Measurements from ENCODE around the gene PTPN12. TPM values are rescaled to one million over a fixed set of nuclear protein-coding genes. Genes with fewer than 3 reads are reported as not detected.
"Not testable (repeated sequence)": the region's sequence is repeated elsewhere in the genome, so short reads cannot be mapped to it uniquely, and the experiment has no call there.

PTPN12 gene
- total RNA-seq, 1 experiment from 2014 or later: 58.4 TPM

GRCh38 chr7:77538281-77539212, 1.5 kb downstream of the PTPN12 start:
- peak; percentile 96 for DNase-seq (ENCODE audit: low read depth)

GRCh38 chr7:77540402-77540822, 3.3 kb downstream of the PTPN12 start:
- DNase-seq (ENCODE audit: low read depth): no peak

GRCh38 chr7:77540993-77541392, 3.9 kb downstream of the PTPN12 start:
- DNase-seq (ENCODE audit: low read depth): not testable (repeated sequence)

- no peak for DNase-seq (ENCODE audit: low read depth)
Observed at GRCh38 chr7:77542409-77542808, 5.3 kb downstream of the PTPN12 start.

- no peak for DNase-seq (ENCODE audit: low read depth)
Observed at GRCh38 chr7:77542895-77543294, 5.8 kb downstream of the PTPN12 start.

- no peak for DNase-seq (ENCODE audit: low read depth)
Observed at GRCh38 chr7:77543910-77544309, 6.8 kb downstream of the PTPN12 start.

- no peak for DNase-seq (ENCODE audit: low read depth)
Observed at GRCh38 chr7:77544518-77544917, 7.4 kb downstream of the PTPN12 start.

- DNase-seq (ENCODE audit: low read depth): no peak
Observed at GRCh38 chr7:77548206-77548605, 11.1 kb downstream of the PTPN12 start.

- no peak for DNase-seq (ENCODE audit: low read depth)
Observed at GRCh38 chr7:77549106-77549870, 12.2 kb downstream of the PTPN12 start.

- peak; percentile 33 for DNase-seq (ENCODE audit: low read depth)
Observed at GRCh38 chr7:77550586-77550985, 13.5 kb downstream of the PTPN12 start.

GRCh38 chr7:77553123-77553522, 16.0 kb downstream of the PTPN12 start:
- DNase-seq (ENCODE audit: low read depth): no peak

- DNase-seq (ENCODE audit: low read depth): no peak
Observed at GRCh38 chr7:77558284-77558967, 21.3 kb downstream of the PTPN12 start.

- no peak for DNase-seq (ENCODE audit: low read depth)
Observed at GRCh38 chr7:77561352-77561751, 24.3 kb downstream of the PTPN12 start.

GRCh38 chr7:77563275-77563674, 26.2 kb downstream of the PTPN12 start:
- DNase-seq (ENCODE audit: low read depth): no peak

- peak; percentile 18 for DNase-seq (ENCODE audit: low read depth)
Observed at GRCh38 chr7:77565917-77566316, 28.8 kb downstream of the PTPN12 start.

GRCh38 chr7:77566421-77566820, 29.3 kb downstream of the PTPN12 start:
- DNase-seq (ENCODE audit: low read depth): no peak

- DNase-seq (ENCODE audit: low read depth): peak; percentile 19
Observed at GRCh38 chr7:77569514-77570232, 32.6 kb downstream of the PTPN12 start.

- peak; percentile 84 for DNase-seq (ENCODE audit: low read depth)
Observed at GRCh38 chr7:77570330-77571011, 33.4 kb downstream of the PTPN12 start.

GRCh38 chr7:77571801-77572200, 34.7 kb downstream of the PTPN12 start:
- no peak for DNase-seq (ENCODE audit: low read depth)

GRCh38 chr7:77575187-77575586, 38.1 kb downstream of the PTPN12 start:
- DNase-seq (ENCODE audit: low read depth): no peak

GRCh38 chr7:77576856-77577255, 39.8 kb downstream of the PTPN12 start:
- no peak for DNase-seq (ENCODE audit: low read depth)

Data from RPMI7951 (cell line).